HEK293T (cell line): Measurements from ENCODE around the gene MPP3.

ENCODE experiments used
- CTCF ChIA-PET: fragments of 350-600 bp; formaldehyde crosslinking; extraction: SDS; loops from one replicate; lab custom pipeline; 2021; ENCODE audit warnings: antibody characterized with exemption, inconsistent platforms; lab: Yijun Ruan, JAX
- POLR2A ChIA-PET: fragments of 350-600 bp; formaldehyde crosslinking; extraction: SDS; loops from one replicate; lab custom pipeline; 2020; ENCODE audit warnings: antibody characterized with exemption, inconsistent platforms; lab: Yijun Ruan, JAX
- DNase-seq: peaks from one replicate; pipeline ENCODE4 v3.0.0; 2012; ENCODE audit warnings: mixed read lengths; ENCODE audit errors: extremely low spot score
- ARNT ChIP-seq: fragments of 450-650 bp; IDR thresholded peaks from 2 replicates; pipeline ENCODE4 v1.6.1; 2017; ENCODE audit warnings: mild to moderate bottlenecking
- BHLHE40 ChIP-seq: fragments of 450-650 bp; IDR thresholded peaks from 2 replicates; pipeline ENCODE4 v1.6.1; 2016; ENCODE audit warnings: mild to moderate bottlenecking, moderate library complexity, borderline replicate concordance
- CTBP1 ChIP-seq: fragments of 450-650 bp; IDR thresholded peaks from 2 replicates; pipeline ENCODE4 v1.6.1; 2016; ENCODE audit warnings: borderline replicate concordance
- ELF4 ChIP-seq: fragments of 450-650 bp; IDR thresholded peaks from 2 replicates; pipeline ENCODE4 v1.6.1; 2017; ENCODE audit warnings: antibody characterized with exemption
- FOXA1 ChIP-seq: fragments of 450-650 bp; IDR thresholded peaks from 2 replicates; pipeline ENCODE4 v1.6.1; 2016; ENCODE audit warnings: mild to moderate bottlenecking
- FOXK2 ChIP-seq: fragments of 450-650 bp; IDR thresholded peaks from 2 replicates; pipeline ENCODE4 v1.6.1; 2016; ENCODE audit warnings: mild to moderate bottlenecking
- FOXM1 ChIP-seq: fragments of 450-650 bp; IDR thresholded peaks from 2 replicates; pipeline ENCODE4 v1.6.1; 2017; ENCODE audit warnings: mild to moderate bottlenecking, borderline replicate concordance
- HDGF ChIP-seq: fragments of 450-650 bp; IDR thresholded peaks from 2 replicates; pipeline ENCODE4 v1.6.1; 2017; ENCODE audit warnings: antibody characterized with exemption, borderline replicate concordance
- L3MBTL2 ChIP-seq: fragments of 450-650 bp; conservative IDR thresholded peaks from 2 replicates; pipeline ENCODE4 v1.6.1; 2016; ENCODE audit warnings: mild to moderate bottlenecking
- LEF1 ChIP-seq: fragments of 450-650 bp; IDR thresholded peaks from 2 replicates; pipeline ENCODE4 v1.6.1; 2017; ENCODE audit warnings: mild to moderate bottlenecking, borderline replicate concordance
- NFRKB ChIP-seq: fragments of 450-650 bp; IDR thresholded peaks from 2 replicates; pipeline ENCODE4 v1.6.1; 2016; ENCODE audit warnings: mild to moderate bottlenecking, moderate library complexity
- PKNOX1 ChIP-seq: fragments of 450-650 bp; IDR thresholded peaks from 2 replicates; pipeline ENCODE4 v1.6.1; 2016
- SP1 ChIP-seq: fragments of 450-650 bp; IDR thresholded peaks from 2 replicates; pipeline ENCODE4 v1.6.1; 2017
- SUZ12 ChIP-seq: fragments of 450-650 bp; IDR thresholded peaks from 2 replicates; pipeline ENCODE4 v1.6.1; 2016; ENCODE audit warnings: mild to moderate bottlenecking
- TARDBP ChIP-seq: fragments of 450-650 bp; IDR thresholded peaks from 2 replicates; pipeline ENCODE4 v1.6.1; 2016
- ZNF384 ChIP-seq: fragments of 450-650 bp; IDR thresholded peaks from 2 replicates; pipeline ENCODE4 v1.6.1; 2016

Gene MPP3

GRCh38 chr17:43829738-43830137, 3.2 kb downstream of the MPP3 start:
- ChIA-PET POLR2A (interaction anchor here (1.3 to 2.6 kb wide), 2 partner anchors 11 to 51 kb away, joined by 3 to 9 read pairs; partner anchors contain the start of gene DUSP3), CTCF (no interaction called here)
- no peak for DNase-seq
- TF ChIP-seq FOXK2 (no peak), PKNOX1 (no peak), ARNT (no peak), ELF4 (no peak), LEF1 (no peak), CTBP1 (no peak), FOXA1 (no peak)

- TF ChIP-seq NFRKB (no peak), SUZ12 (no peak), ZNF384 (no peak), BHLHE40 (no peak), TARDBP (no peak)
- DNase-seq, result no peak
- POLR2A ChIA-PET, result interaction anchor here (1.4 kb wide), 1 partner anchor 10 kb away, joined by 6 read pairs; no protein-coding TSS in a partner anchor
- CTCF ChIA-PET, result no interaction called here
Observed at GRCh38 chr17:43827596-43827995, 5.3 kb downstream of the MPP3 start.

- TF ChIP-seq L3MBTL2 (no peak), SUZ12 (no peak), ZNF384 (no peak), CTBP1 (no peak), LEF1 (no peak), FOXA1 (no peak), NFRKB (no peak), PKNOX1 (no peak), BHLHE40 (no peak), FOXK2 (no peak), ELF4 (no peak)
- ChIA-PET CTCF (no interaction called here), POLR2A (interaction anchor here (0.7 to 1.4 kb wide), 2 partner anchors 9 to 41 kb away, joined by 3 to 6 read pairs; no protein-coding TSS in a partner anchor)
- no peak for DNase-seq
Observed at GRCh38 chr17:43826206-43826605, 6.7 kb downstream of the MPP3 start.

GRCh38 chr17:43825567-43825966, 7.4 kb downstream of the MPP3 start:
- ChIA-PET POLR2A (no interaction called here), CTCF (no interaction called here)
- no peak for DNase-seq
- TF ChIP-seq SP1 (no peak), ARNT (no peak), FOXA1 (no peak), FOXK2 (no peak), SUZ12 (no peak), BHLHE40 (no peak), NFRKB (no peak), PKNOX1 (no peak), ELF4 (no peak), CTBP1 (no peak), TARDBP (no peak), FOXM1 (no peak), HDGF (no peak), L3MBTL2 (no peak), LEF1 (no peak)

- ChIA-PET POLR2A (interaction anchor here (1.2 kb wide), 1 partner anchor 17 kb away, joined by 3 read pairs; no protein-coding TSS in a partner anchor), CTCF (no interaction called here)
- TF ChIP-seq PKNOX1, result no peak
- no peak for TF ChIP-seq L3MBTL2
- TF ChIP-seq SUZ12, result no peak
- TF ChIP-seq HDGF, result no peak
- TF ChIP-seq BHLHE40, result no peak
- no peak for TF ChIP-seq NFRKB
- TF ChIP-seq TARDBP, result no peak
- no peak for TF ChIP-seq FOXA1
- no peak for TF ChIP-seq ARNT
- no peak for TF ChIP-seq FOXK2
- no peak for TF ChIP-seq LEF1
- no peak for TF ChIP-seq FOXM1
- TF ChIP-seq ELF4, result no peak
- TF ChIP-seq ZNF384, result no peak
- TF ChIP-seq SP1, result no peak
- TF ChIP-seq CTBP1, result no peak
Observed at GRCh38 chr17:43823350-43824084, 9.4 kb downstream of the MPP3 start.

More at GRCh38 chr17:43823350-43824084, 9.4 kb downstream of the MPP3 start:
- no peak for DNase-seq
